ENCODE measurements around the gene CAMK2N1. TPM values are rescaled to one million over a fixed set of nuclear protein-coding genes. Genes with fewer than 3 reads are reported as not detected.

CAMK2N1 gene
- total RNA-seq, 1 experiment from 2014 or later = 0.41 TPM

DNA sequence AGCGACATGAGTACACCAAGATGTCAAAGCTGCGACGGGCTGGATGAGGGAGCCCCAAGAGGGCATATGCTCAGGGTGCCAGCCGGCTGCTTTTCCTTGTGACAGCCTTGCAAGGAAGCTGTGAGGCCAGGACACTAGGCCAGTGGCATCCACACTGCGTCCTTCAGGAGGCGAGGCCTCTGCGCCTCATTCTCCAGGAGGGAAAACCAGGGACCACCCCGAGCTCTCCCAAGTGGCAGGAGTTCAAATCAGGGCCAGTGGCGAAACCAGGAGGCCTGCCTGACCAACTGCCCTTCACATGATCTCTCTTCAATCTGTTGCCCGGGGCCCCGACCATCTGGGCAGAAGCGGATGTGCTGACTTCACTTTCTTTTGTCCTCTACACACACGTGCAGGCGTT is 13.7 kb upstream of the CAMK2N1 start:
- H3K9me3 ChIP-seq (ENCODE audit: low read depth, low read length, poor library complexity, severe bottlenecking) = no peaks in the 10 kb centered on the region
- no peaks in the 10 kb centered on the region for H3K27me3 ChIP-seq (replicated peaks; ENCODE audit: insufficient read depth, low read depth, low read length, poor library complexity)
- ChIA-PET CTCF (no interaction called here), POLR2A (ENCODE audit: low non-redundant PET) (no interaction called here)
- no peak overlapping the region for H3K27ac ChIP-seq (ENCODE audit: low read depth, low read length, poor library complexity, severe bottlenecking)
- BruUV-seq (replicated peaks) = no TSS peak
- H3K36me3 ChIP-seq (ENCODE audit: insufficient read depth, low read length, poor library complexity, severe bottlenecking) = peaks cover 32% of the 10 kb centered on the region
- DNase-seq (ENCODE audit: low spot score) = no peak
- intact Hi-C loops (cut with micrococcal nuclease; ENCODE audit: unreplicated experiment) = no loop called here
- H3K4me3 ChIP-seq (ENCODE audit: low read depth, low read length, poor library complexity, severe bottlenecking) = no peak overlapping the region
- TF ChIP-seq EZH2 (IDR thresholded peaks at IDR 0.05; ENCODE audit: borderline replicate concordance, low read depth, low read length, poor library complexity, severe bottlenecking) = no peak
- no peak for TF ChIP-seq CTCF (conservative IDR thresholded peaks at IDR 0.05; ENCODE audit: low read depth, low read length)
- H3K4me1 ChIP-seq (ENCODE audit: insufficient read depth, low read length, poor library complexity, severe bottlenecking) = no peaks in the 10 kb centered on the region

- H3K9me3 ChIP-seq (ENCODE audit: low read depth, low read length, poor library complexity, severe bottlenecking) = no peaks in the 10 kb centered on the region
- TF ChIP-seq EZH2 (IDR thresholded peaks at IDR 0.05; ENCODE audit: borderline replicate concordance, low read depth, low read length, poor library complexity, severe bottlenecking) (no peak), CTCF (conservative IDR thresholded peaks at IDR 0.05; ENCODE audit: low read depth, low read length) (no peak)
- DNase-seq (ENCODE audit: low spot score) = no peak
- peaks cover 32% of the 10 kb centered on the region for H3K36me3 ChIP-seq (ENCODE audit: insufficient read depth, low read length, poor library complexity, severe bottlenecking)
- peaks cover 4% of the 10 kb centered on the region for H3K4me1 ChIP-seq (ENCODE audit: insufficient read depth, low read length, poor library complexity, severe bottlenecking)
- H3K4me3 ChIP-seq (ENCODE audit: low read depth, low read length, poor library complexity, severe bottlenecking) = no peak overlapping the region
- ChIA-PET POLR2A (ENCODE audit: low non-redundant PET) (no interaction called here), CTCF (no interaction called here)
- H3K27ac ChIP-seq (ENCODE audit: low read depth, low read length, poor library complexity, severe bottlenecking) = no peak overlapping the region
- BruUV-seq (replicated peaks) = no TSS peak
- intact Hi-C loops (cut with micrococcal nuclease; ENCODE audit: unreplicated experiment) = no loop called here
- H3K27me3 ChIP-seq (replicated peaks; ENCODE audit: insufficient read depth, low read depth, low read length, poor library complexity) = no peaks in the 10 kb centered on the region
Measured at GRCh38 chr1:20499105-20499504, 13.1 kb upstream of the CAMK2N1 start.

- Histone ChIP-seq H3K4me1 (ENCODE audit: insufficient read depth, low read length, poor library complexity, severe bottlenecking) (peaks cover 6% of the 10 kb centered on the region), H3K27me3 (replicated peaks; ENCODE audit: insufficient read depth, low read depth, low read length, poor library complexity) (no peaks in the 10 kb centered on the region), H3K4me3 (ENCODE audit: low read depth, low read length, poor library complexity, severe bottlenecking) (no peak overlapping the region), H3K9me3 (ENCODE audit: low read depth, low read length, poor library complexity, severe bottlenecking) (no peaks in the 10 kb centered on the region), H3K36me3 (ENCODE audit: insufficient read depth, low read length, poor library complexity, severe bottlenecking) (peaks cover 32% of the 10 kb centered on the region), H3K27ac (ENCODE audit: low read depth, low read length, poor library complexity, severe bottlenecking) (no peak overlapping the region)
- POLR2A ChIA-PET (ENCODE audit: low non-redundant PET) = no interaction called here
- no TSS peak for BruUV-seq (replicated peaks)
- CTCF ChIA-PET = no interaction called here
- no peak for TF ChIP-seq CTCF (conservative IDR thresholded peaks at IDR 0.05; ENCODE audit: low read depth, low read length)
- no peak for TF ChIP-seq EZH2 (IDR thresholded peaks at IDR 0.05; ENCODE audit: borderline replicate concordance, low read depth, low read length, poor library complexity, severe bottlenecking)
- no peak for DNase-seq (ENCODE audit: low spot score)
- intact Hi-C loops (cut with micrococcal nuclease; ENCODE audit: unreplicated experiment) = no loop called here
Measured at GRCh38 chr1:20498116-20498515, 12.1 kb upstream of the CAMK2N1 start.
